GM19023 (cell line): ENCODE data around the gene C1QTNF9B.
A peak's percentile ranks its signal among the peaks of the same experiment; 100 is the strongest.
"Not testable (repeated sequence)": the region's sequence is repeated elsewhere in the genome, so short reads cannot be mapped to it uniquely, and the experiment has no call there.

Source experiments
- ATAC-seq: cut with Tn5 transposase; IDR thresholded peaks from one replicate; pipeline ENCODE4 v1.9.1; 2021; ENCODE audit warnings: mild to moderate bottlenecking, moderate library complexity; ENCODE audit not compliant: unreplicated experiment

C1QTNF9B gene

DNA sequence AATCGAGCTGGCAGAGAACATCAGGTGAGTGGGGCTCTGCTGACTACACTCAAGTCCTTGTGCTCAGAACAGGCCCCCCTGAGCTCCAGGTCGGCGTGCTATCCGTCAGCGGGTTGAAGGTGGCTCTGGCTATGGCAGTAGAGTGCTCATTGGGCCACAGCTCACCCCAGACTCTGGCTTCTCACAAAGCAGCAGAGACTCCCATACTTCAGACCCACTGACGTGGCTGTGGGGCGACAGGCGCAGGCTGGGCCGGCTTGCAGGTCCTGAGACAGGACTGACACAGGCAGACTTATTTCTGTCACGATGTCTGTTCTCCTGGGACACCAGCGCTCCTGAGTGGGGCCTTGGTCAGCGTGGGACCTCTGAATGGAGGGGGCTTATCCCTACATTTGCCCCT is 2.6 kb downstream of the C1QTNF9B start:
- ATAC-seq: not testable (repeated sequence)

DNA sequence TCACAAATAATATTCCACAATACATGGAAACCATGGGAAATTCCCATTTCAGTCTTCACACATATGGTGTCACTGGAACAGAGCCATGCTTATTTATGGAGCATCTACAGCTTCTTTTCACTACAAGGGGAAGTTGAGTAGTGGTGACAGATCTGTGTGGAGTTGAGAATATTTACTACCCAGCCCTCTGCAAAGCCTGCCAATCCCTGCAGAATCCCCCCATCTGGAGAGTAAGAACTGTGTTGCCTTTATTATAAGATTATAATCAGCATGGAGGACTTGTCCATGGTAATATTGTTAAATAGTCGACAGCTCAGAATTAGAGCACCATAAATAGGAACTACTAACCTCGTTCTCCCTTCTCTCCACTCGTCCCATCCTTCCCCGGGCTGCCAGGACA is 3.5 kb downstream of the C1QTNF9B start:
- not testable (repeated sequence) for ATAC-seq

DNA sequence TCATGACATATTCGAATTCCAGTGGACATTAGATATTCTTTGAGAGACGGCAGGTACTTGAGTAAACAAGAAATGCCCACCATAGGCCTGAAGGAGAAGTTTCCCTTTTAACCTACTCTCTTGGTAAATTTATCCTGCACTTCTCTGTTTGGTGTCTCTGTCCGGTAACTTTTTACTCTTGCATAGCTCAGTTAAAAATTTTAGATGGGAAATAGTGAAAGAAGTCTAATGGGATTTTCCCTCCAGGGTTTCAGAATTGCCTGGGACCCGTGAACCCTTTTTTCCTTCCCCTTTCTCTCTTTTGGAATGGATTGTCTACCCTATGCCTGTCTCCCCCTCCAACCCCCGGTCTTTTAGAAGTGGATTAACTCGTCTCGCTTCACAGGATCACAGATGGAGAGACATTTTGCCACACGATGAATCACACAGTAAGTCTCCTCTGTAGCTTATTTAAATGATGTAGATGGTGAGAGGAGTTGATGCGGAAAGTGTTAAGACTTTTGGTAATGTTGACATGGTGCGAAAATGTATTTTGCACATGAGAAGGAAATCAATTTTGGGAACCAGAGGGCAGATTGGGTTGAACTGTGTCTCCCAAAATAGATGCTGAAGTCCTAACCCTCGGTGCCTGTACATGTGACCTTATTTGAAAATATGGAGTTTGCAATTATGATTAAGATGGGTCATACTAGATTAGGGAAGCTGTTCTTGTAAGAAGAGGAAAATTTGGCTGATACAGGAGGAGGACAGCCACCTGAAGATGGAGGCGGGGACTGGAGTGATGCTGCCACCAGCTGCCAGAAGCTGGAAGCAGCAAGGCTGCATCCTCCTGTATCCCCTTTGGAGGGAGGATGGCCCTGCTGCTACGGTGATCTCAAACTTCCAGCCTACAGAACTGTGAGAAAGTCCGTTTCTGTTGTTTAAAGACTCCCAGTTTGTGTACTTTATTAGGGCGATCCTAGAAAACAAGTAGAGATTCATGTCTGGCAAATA is 7.4 kb downstream of the C1QTNF9B start:
- peak; percentile 12 for ATAC-seq

DNA sequence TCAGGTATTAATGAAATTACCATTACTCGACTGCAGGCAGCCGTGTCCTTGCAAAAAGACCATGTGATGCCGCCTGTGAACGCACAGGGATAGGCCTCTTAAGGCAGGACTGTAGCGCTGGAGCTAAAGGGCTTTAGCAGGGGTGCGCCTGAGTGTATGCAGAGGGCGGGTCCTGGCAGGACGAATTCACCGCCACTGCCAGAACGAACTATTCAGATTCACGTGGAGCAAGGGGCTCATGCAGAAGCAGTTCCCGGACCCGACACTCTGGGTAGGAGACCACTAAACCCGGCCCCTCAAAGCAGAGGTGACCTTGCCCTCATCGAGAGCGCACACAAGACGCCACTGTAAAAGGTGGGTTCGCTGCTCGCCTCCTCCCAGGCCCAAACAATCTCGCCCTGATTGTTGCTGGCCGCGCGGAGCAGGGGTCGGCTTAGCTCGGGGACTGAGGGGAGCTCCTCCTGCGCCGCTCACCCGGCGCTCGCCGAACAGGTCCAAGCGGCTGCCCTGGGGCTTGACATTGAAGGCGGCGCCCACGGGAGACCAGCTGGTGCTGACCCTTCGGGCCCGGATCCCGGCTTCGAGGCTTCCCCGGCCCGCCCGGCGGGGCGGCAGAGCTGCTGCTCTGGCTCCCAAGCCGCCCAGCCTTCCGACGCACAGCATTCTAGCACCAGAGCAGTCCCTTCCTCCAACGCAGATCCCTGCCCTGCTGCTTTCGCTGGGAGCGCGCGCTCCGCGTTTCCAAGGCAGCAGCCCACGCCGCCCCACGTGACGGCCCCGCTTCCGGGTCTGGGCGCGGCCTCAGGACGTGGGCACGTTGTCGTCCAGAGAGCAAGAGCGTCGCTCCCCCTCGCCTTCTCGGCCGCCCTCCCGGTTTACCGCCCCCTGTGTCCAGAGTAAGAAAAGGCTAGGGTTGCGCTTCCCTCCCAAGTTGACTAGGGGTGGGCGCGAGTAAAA is 8.4 kb downstream of the C1QTNF9B start, which contains the start of gene MIPEP:
MIPEP (minus strand) TSS at position 743 of the 957 bp plus-strand sequence; CDS start at position 663, 80 bp downstream.
- ATAC-seq: peak; percentile 97

DNA sequence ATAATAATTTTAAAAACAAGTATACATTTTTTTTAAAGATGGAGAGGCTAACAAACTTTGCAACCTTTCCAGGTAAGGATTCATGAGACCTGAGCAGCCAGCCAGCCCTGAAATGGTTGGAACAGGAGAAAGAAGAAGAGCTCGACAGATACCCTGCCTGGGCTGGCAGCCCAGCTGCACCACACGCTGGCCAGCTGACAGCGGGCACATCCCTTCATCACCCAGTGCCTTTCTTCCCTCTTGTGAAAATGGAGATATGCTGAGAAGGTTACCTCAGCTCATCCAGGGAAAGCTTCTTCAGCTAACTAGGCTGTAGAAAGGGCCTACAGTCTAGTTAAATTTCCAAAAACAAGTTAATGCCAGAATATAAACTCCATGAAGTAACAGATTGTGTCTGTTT is 12.9 kb downstream of the C1QTNF9B start:
- not testable (repeated sequence) for ATAC-seq

DNA sequence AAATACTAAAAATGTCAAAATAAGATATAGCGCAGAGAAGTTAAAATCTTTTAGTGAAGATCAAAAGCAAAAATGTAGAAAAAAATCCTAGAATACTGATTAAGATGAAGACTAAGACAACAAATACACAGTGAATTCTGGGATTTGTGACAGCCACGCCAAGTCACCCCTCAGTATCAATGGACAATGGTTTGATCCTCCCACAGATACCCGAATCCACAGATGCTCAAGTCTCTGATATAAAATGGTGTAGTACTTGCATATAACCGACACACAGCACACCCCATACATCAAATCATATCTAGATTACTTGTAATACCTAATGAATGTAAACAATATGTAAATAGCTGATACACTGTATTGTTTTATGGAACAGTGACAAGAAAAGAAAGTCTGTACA is 14.0 kb downstream of the C1QTNF9B start:
- no peak for ATAC-seq

DNA sequence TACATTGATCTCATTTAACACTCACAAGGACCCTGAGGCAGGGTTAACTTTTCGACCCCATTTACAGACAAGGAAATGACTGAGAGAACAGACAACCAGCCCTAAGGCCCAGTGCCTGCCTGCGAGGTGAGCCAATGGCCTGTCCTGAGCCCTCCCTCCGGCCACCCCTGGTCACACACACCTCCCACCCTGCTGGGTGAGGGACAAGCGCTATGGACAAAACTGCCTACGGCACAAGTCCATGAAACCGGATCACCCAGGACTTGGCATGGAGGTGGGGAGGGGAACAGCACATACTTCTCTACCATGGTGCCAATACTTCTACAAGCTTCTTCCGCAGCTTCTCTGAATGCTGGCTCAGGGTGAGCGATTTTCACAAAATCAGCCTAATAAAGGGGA is 15.9 kb downstream of the C1QTNF9B start:
- ATAC-seq: not testable (repeated sequence)

DNA sequence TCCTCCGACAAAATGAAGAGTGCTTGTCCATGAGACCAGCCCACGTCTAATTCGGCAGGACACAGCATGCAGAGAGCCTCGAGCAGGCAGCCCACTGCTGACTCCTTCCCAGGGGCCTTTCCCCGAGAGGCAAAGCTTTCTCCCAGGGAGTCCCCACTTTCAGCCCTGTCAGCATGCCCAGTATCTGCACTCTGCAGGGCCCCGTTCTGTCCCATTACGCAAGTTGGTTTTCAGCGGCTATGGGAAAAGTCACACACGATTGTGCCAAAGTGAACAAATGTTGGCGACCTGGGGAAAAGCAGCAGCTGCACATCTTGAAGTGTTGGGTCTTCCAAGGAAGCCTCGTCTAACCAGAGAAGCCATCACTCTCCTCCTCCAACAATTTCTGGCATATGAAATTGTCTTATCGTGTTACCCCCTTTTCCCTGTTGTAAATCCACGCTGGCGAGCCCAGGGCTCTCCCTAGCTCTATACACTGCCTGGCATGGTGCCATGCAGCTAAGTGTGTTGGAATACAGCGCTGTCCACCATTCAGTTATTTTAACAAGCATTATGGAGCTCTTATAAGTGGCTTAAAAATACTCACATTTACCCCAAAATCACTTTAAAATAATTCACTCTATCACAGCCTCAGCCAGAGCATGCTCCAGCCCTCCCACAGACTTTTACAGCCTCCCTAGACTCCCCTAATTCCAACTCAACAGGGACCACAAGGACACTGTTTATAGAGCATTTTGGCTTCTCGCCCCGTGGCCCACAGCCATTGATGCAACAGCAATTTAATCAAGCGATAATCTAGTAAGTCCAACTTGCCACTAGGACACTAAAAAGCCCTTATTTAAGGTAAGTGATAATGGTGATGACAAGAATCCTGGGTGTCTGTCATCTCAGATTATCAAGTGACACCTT is 16.6 kb downstream of the C1QTNF9B start:
- not testable (repeated sequence) for ATAC-seq

DNA sequence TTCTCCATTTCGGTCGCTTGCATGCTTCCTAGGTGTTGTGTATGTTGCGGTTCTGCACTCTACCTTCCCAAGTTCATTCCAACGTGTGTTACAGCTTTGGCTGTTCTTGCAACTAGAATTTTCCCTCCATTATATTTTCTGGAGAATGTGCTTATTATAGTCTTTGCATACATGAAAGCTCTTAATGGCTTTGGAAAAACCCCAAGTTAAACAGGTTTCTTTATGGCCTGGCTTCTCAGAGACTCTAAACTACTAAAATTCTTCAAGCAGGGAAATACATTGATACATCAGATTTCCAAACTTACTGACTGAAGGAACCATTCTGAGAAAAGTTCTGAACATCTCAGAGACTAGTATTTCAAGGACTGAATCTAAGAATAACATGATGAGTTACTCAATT is 20.0 kb downstream of the C1QTNF9B start:
- no peak for ATAC-seq

DNA sequence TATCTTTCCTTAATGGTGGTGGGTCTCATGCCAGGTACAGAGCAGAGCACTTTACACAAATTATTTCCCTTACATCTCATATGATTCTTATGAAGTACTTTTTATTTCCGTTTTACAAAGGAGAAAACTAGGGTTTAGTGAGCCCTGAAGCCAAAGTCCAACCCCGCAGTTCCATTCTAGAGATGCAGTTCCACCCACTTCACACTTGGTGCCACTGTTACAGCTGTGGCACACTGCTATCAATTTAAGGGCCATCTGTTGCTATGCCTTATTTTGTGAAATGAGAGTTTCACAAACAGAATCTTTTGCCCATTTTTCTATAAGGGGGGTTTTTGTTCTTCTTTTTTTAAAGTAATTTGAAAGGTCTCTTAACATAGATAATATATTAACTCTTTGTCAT is 21.0 kb downstream of the C1QTNF9B start:
- no peak for ATAC-seq

DNA sequence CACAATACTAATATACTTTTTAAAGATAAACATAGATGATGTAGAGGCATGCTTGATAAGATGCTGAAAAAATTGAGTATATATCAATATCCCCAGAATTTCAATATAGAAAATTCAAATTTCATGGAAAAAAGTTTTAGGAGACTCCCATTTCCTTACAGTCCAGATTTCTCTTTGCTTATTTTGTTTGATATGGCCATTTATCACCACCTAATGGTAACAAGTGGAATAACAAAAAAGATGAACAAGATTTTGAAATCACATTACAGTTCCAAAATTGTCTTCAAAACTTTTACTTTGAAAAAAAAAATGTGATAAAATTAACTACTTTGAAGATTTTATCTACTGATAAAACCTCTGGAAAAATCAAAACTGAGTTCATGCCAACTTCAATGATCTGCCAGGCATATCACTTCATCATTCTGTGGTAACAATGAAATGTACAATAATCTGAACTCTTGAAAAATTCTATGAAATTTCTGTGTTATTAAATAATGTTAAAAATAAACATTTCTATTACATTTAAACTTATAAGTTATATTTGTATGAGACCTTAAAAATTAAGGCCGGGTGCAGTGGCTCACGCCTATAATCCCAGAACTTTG is 25.6 kb downstream of the C1QTNF9B start:
- no peak for ATAC-seq

DNA sequence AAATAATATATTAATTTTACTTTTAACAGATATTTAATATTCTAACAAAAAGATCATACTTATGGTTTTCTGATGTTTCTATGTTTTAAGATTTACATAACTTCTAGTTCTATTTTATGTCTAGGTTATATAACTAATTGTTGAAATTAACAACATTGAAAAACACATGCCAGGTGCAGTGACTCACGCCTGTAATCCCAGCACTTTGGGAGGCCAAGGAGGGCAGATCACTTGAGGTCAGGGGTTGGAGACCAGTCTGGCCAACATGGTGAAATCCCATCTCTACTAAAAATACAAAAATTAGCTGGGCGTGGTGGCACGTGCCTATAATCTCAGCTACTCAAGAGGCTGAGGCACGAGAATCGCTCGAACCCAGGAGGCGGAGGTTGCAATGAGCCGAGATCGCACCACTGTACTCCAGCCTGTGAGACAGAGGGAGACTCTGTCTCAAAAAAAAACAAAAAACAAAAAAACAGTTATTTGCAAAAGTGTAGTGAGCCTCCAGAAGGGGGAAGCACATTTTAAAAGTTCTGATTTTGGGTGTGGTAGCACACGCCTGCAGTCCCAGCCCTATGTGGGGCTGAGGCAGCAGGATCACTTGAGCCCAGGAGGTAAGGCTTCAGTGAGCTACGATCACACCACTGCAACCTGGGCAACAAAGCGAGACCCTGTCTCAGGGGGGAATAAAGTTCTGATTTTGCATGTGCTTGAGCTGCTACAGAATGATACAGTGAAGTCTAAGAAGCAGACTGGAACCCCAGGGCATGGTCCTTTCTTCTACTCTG is 26.8 kb downstream of the C1QTNF9B start:
- ATAC-seq: no peak

DNA sequence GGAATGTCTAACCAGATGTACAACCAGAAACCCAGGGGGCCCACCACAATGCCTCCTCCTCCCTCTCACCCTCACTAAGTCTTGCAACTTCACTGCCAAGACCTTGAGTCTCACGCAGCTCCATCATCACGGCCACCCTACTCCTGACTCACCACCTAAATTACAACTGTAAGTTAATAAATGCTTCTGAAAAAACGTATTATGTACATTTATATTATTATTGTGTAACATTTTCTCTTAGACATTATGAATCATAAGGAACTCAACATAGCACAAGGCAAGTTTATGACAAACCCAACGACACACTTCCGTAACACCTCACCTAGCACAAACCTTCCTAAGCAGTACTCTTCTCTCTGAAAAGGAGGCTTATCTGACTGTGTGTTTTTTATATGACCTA is 28.8 kb downstream of the C1QTNF9B start:
- no peak for ATAC-seq

DNA sequence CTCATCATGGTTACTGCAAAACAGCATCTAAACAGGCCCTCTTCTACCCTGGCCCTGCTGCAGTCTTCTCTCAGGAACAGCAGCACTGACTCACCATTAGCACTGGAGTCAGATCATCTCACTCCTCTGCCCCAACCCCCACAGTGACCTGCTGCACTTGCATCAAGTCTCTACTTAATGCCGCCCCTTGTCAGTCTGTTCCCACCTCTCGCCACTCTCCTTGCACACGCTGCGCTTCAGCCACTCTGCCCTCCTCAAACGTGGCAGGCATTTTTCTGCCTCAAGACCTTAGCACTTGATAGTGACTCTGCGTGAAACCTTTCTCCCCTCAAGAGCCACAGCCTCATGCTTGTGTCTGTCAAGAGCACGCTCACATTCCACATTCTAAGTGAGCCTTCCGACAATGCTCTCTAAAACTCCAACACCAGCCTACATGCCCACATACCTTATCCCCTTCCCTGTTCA is 30.2 kb downstream of the C1QTNF9B start:
- no peak for ATAC-seq

DNA sequence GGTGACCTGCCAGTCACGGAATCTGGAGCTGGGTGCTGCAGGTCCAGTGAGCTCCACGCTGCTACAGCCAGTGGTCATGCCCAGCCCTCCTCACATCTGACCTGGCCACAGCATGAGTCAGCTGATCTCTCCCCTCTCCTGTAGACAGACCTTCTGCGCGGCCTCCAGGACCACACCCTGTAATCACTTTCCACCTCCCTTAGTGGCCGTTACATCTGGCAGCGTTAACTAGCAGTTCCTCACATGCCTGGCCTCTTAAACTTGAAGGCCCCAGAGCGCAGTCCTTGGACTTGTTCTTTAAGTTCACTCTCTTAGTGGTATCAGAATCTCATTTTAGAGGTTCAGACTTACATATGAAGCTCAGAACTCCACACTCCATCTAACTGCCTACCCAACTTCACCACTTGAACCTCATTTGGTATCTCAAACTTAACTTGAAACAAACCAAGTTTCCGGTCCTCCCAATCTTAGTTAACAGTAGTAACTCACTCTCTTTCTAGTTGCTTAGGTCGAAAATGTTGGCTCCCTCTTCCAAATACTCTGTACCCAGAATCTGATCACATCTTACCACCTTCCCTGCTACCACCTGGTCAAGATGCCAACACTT is 30.8 kb downstream of the C1QTNF9B start:
- ATAC-seq: no peak

DNA sequence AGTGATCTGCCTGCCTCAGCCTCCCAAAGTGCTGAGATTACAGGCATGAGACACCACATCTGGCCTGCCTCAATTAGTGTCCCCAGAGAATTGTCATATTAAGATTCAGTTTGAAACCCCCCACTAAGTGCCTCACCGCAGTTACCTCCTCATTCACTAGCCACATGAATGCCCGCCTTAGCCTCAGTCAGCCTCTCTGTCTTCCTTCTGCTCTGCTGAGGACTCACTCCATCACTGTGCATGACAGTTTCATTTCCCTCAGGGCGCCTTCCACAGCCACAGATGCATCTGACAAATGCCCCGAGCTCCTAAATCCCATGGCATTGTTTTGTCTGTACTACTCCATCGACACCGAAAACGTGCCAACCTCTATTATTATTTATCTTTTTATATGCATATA is 31.4 kb downstream of the C1QTNF9B start:
- ATAC-seq: no peak

DNA sequence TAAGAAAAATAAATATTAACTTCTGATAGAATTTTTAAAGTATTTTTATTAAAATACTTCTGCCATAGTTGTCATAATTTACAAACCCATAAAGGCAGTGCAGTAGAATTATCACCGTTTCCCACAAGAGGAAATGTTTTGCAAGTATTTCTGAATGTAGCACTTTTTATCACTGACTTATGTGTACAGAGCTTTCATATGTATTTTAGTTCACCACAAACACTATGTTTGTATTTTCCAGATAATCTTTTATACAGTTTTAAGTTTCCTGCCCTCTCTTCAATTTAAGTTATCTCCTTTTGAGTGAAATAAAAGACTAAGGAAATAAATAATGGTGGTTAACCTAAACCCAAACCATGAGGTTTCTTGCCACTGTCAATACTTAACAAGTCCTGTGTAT is 32.3 kb downstream of the C1QTNF9B start:
- ATAC-seq: no peak

DNA sequence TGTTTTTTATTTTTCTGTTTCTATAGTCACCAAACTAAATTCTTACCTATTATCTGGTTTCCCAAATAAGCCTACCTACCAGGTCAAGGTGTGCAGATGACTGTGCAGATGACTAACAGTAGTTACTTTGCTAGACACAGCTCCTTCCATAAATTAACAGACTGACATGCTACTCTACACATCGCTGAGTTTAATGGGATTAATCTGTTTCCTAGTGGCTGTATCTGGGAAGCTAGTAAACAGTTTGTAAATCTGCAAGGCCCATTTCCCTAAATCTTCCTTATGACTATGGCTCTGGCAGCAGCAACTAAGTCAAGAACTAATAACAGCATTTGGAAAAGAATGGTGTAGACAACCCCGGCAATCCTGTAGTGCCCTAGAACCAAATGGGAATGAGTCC is 36.0 kb downstream of the C1QTNF9B start:
- no peak for ATAC-seq

DNA sequence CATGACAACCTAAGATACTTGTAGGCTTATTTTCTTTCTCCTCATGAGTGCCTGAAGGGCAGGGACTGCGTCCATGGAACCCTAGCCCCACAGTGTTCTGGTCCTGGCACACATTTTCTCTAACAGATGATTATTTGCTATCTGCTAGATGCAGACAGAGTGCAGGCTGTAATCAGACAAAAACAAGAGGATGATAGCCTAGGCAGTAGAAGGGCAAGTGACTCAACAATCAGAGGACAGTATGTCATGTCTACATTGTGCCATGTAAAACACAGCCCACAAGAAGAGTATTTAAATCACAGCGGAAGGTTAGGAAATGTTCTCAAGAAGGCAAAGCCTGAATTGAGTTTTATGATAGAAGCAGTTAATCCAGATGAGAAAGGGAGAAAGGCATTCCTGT is 37.4 kb downstream of the C1QTNF9B start:
- ATAC-seq: no peak
